Osteocyte (in vitro differentiated cells): ENCODE measurements around the gene MTERF1. TPM values are rescaled to one million over a fixed set of nuclear protein-coding genes. Genes with fewer than 3 reads are reported as not detected.

Experiments used
- DNase-seq: peaks from one replicate; pipeline ENCODE4 v3.0.0; 2021; ENCODE audit warnings: mixed read lengths; ENCODE audit not compliant: unreplicated experiment; ENCODE audit errors: extremely low spot score
- H3K27ac Mint-ChIP-seq: one replicate; pipeline ENCODE4 v1.8.0; 2021; ENCODE audit warnings: mild to moderate bottlenecking, mixed read lengths; ENCODE audit not compliant: unreplicated experiment
- H3K27me3 Mint-ChIP-seq: one replicate; pipeline ENCODE4 v1.8.0; 2021; ENCODE audit warnings: mixed read lengths; ENCODE audit not compliant: unreplicated experiment
- H3K36me3 Mint-ChIP-seq: one replicate; pipeline ENCODE4 v1.8.0; 2021; ENCODE audit warnings: mixed read lengths; ENCODE audit not compliant: unreplicated experiment
- H3K4me1 Mint-ChIP-seq: one replicate; pipeline ENCODE4 v1.8.0; 2021; ENCODE audit warnings: mixed read lengths; ENCODE audit not compliant: unreplicated experiment
- H3K4me3 Mint-ChIP-seq: one replicate; pipeline ENCODE4 v1.8.0; 2021; ENCODE audit warnings: mild to moderate bottlenecking, moderate library complexity, mixed read lengths; ENCODE audit not compliant: unreplicated experiment
- H3K9me3 Mint-ChIP-seq: one replicate; pipeline ENCODE4 v1.8.0; 2021; ENCODE audit warnings: mixed read lengths; ENCODE audit not compliant: unreplicated experiment
- CTCF ChIP-seq: fragments of 200-600 bp; sonication (generic); IDR thresholded peaks from 2 replicates; pipeline ENCODE4 v1.5.0; 2021; ENCODE audit warnings: antibody characterized with exemption, mild to moderate bottlenecking, moderate library complexity
- total RNA-seq: library from RNA; stranded (reverse); gene quantifications from 2 replicates; pipeline ENCODE4 v1.2.1, GENCODE V29; 2021

The MTERF1 gene
- total RNA-seq, 1 donor from 2014 or later: 10.2 TPM

GRCh38 chr7:91843831-91844230, 36.7 kb downstream of the MTERF1 start:
- no peak overlapping the region for H3K4me3 Mint-ChIP-seq
- peaks cover 18% of the 10 kb centered on the region for H3K9me3 Mint-ChIP-seq
- no peaks in the 10 kb centered on the region for H3K27me3 Mint-ChIP-seq
- DNase-seq: no peak
- no peak for TF ChIP-seq CTCF
- H3K4me1 Mint-ChIP-seq: peaks cover 3% of the 10 kb centered on the region
- no peak overlapping the region for H3K27ac Mint-ChIP-seq
- H3K36me3 Mint-ChIP-seq: no peaks in the 10 kb centered on the region

- peaks cover 3% of the 10 kb centered on the region for H3K27me3 Mint-ChIP-seq
- no peaks in the 10 kb centered on the region for H3K36me3 Mint-ChIP-seq
- no peak overlapping the region for H3K27ac Mint-ChIP-seq
These were observed 42.1 kb downstream of the MTERF1 start for GRCh38 chr7:91838439-91838838.

GRCh38 chr7:91837397-91838070, 43.0 kb downstream of the MTERF1 start:
- DNase-seq: no peak
- peaks cover 3% of the 10 kb centered on the region for H3K27me3 Mint-ChIP-seq
- no peak overlapping the region for H3K27ac Mint-ChIP-seq
- no peaks in the 10 kb centered on the region for H3K36me3 Mint-ChIP-seq
- H3K4me3 Mint-ChIP-seq: no peak overlapping the region
- TF ChIP-seq CTCF: no peak
- peaks cover 15% of the 10 kb centered on the region for H3K9me3 Mint-ChIP-seq
- peaks cover 8% of the 10 kb centered on the region for H3K4me1 Mint-ChIP-seq

More at GRCh38 chr7:91838439-91838838, 42.1 kb downstream of the MTERF1 start:
- Mint-ChIP-seq H3K9me3 (peaks cover 15% of the 10 kb centered on the region), H3K4me3 (no peak overlapping the region), H3K4me1 (peaks cover 8% of the 10 kb centered on the region)
- no peak for TF ChIP-seq CTCF
- DNase-seq: no peak

GRCh38 chr7:91835826-91836368, 44.6 kb downstream of the MTERF1 start:
- DNase-seq: no peak
- Mint-ChIP-seq H3K9me3 (no peaks in the 10 kb centered on the region), H3K27ac (no peak overlapping the region), H3K27me3 (peaks cover 5% of the 10 kb centered on the region), H3K4me3 (no peak overlapping the region), H3K36me3 (no peaks in the 10 kb centered on the region), H3K4me1 (peaks cover 8% of the 10 kb centered on the region)
- TF ChIP-seq CTCF: no peak

GRCh38 chr7:91835091-91835825, 45.2 kb downstream of the MTERF1 start:
- Mint-ChIP-seq H3K27ac (no peak overlapping the region), H3K36me3 (no peaks in the 10 kb centered on the region), H3K4me1 (peaks cover 8% of the 10 kb centered on the region), H3K4me3 (no peak overlapping the region), H3K27me3 (peaks cover 5% of the 10 kb centered on the region), H3K9me3 (no peaks in the 10 kb centered on the region)
- DNase-seq: no peak
- no peak for TF ChIP-seq CTCF
